ENCODE results near the gene WDCP.

WDCP gene

GRCh38 chr2:24084386-24085199 lies 37.4 kb upstream of the WDCP start, which contains the start of gene TP53I3:
TP53I3 (minus strand) TSS chr2:24084834; CDS start chr2:24084326, 508 bp downstream.
- DNase-seq (ENCODE audit: low read depth), result peak; percentile 90
- TF ChIP-seq, protein P1, sequence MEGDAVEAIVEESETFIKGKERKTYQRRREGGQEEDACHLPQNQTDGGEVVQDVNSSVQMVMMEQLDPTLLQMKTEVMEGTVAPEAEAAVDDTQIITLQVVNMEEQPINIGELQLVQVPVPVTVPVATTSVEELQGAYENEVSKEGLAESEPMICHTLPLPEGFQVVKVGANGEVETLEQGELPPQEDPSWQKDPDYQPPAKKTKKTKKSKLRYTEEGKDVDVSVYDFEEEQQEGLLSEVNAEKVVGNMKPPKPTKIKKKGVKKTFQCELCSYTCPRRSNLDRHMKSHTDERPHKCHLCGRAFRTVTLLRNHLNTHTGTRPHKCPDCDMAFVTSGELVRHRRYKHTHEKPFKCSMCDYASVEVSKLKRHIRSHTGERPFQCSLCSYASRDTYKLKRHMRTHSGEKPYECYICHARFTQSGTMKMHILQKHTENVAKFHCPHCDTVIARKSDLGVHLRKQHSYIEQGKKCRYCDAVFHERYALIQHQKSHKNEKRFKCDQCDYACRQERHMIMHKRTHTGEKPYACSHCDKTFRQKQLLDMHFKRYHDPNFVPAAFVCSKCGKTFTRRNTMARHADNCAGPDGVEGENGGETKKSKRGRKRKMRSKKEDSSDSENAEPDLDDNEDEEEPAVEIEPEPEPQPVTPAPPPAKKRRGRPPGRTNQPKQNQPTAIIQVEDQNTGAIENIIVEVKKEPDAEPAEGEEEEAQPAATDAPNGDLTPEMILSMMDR (conservative IDR thresholded peaks at IDR 0.05; ENCODE audit: low read depth, low read length), result peak; percentile 41
- peak within 1 kb of the TSS; percentile 77 for H3K4me3 ChIP-seq (ENCODE audit: low read depth, low read length)

DNA sequence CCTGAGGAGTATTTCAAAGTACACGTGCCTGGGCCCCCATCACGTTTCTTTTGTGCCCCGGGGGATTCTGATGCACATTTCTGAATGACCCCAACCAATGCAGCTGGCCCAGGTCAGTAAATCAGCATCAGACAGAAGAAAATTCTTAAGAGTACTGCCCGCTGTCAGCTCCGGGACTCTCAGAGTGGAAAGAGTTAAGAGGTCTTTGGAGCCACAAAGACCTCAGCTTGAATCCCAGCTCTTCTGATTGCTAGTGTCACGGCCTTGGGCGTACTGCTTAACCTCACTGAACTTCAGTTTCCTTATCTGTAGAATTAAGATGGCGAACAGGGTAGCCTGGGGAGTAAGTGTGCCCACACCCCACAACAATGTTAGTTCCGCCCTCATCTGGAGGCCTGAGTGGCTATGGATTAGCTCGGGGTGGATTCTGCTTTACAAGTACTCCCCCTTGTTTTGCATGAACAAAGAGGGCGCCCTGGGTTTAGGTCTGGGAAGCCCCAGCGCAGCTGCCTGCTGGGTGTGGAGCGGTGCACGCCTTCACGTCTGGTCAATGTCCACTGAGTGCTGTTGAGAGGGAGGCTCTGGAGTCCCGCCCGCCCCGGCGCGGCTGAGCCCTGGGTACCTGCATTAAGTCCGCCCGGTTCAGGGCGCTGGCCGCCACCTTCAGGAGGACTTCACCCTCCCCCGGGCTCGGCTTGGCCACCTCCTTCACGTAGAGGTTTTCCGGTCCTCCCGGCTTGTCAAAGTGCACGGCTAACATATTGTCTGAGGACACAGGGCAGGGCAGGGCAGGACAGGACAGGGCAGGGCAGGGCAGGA lies 36.6 kb upstream of the WDCP start:
- TF ChIP-seq, protein P1 (conservative IDR thresholded peaks at IDR 0.05; ENCODE audit: low read depth, low read length), result peak; percentile 28
- peak overlapping the region; percentile 77 for H3K4me3 ChIP-seq (ENCODE audit: low read depth, low read length)
- peak; percentile 84 for DNase-seq (ENCODE audit: low read depth)

DNA sequence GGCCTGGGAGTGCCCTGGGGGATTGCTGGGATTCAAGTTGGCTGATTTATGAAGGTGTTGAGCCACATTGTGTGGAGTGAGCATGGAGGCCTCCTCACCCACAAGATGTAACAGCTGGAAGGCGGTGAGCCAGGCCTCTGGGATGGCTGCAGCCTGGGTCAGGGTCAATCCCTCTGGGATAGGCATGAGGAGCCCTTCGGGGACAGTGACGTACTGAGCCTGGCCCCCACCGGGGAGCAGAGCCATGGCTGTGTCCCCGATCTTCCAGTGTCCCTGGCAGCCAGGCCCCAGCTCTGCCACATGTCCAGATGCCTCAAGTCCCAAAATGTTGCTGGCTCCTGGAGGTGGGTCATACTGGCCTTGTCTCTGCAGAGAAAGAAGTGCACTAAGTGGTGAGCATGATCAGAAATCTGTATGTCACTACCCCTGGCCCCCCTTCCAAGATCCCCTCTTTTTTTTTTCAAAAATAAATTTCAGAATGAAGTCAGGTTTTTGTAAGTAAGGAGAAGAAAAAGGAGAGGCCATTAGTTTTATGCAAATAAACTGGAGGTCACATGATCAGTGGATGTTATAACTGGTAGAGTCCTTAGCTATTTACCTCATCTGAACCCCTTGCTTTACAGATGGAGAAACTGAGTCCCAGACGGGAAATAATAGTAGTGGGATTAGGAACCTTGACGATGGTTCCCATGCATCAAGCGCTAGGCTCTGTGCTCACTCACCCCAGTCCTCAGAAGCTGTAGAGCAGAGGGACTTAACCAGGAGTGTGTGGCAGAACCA lies 35.8 kb upstream of the WDCP start:
- TF ChIP-seq, protein P1 (conservative IDR thresholded peaks at IDR 0.05; ENCODE audit: low read depth, low read length), result no peak
- DNase-seq (ENCODE audit: low read depth), result no peak
- H3K4me3 ChIP-seq (ENCODE audit: low read depth, low read length), result peak overlapping the region; percentile 77

GRCh38 chr2:24080701-24081100 lies 33.5 kb upstream of the WDCP start:
- DNase-seq (ENCODE audit: low read depth), result no peak
- TF ChIP-seq, protein P1 (conservative IDR thresholded peaks at IDR 0.05; ENCODE audit: low read depth, low read length), result no peak
- no peak overlapping the region for H3K4me3 ChIP-seq (ENCODE audit: low read depth, low read length)

DNA sequence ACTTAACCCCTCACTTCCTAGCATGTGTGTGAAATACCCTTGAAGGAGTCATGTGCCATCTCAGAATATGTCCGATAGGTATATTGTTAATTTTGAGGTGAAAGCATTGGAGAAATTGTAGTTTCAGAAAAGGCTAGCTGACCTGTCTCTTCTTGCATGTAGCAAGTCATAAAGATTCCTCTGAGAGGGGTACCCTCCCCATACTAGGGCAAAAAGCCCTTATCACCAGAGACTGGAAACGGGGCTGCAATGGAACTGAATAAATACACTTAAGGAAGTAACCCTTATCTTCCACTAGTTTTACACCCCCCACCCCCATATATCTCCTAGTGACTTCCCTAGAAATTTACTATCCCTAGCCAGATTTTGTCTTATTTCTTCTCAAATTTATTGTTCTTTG lies 30.7 kb upstream of the WDCP start:
- peak overlapping the region; percentile 78 for H3K4me3 ChIP-seq (ENCODE audit: low read depth, low read length)
- DNase-seq (ENCODE audit: low read depth), result no peak
- TF ChIP-seq, protein P1 (conservative IDR thresholded peaks at IDR 0.05; ENCODE audit: low read depth, low read length), result no peak

GRCh38 chr2:24077535-24077877 lies 30.3 kb upstream of the WDCP start:
- peak overlapping the region; percentile 78 for H3K4me3 ChIP-seq (ENCODE audit: low read depth, low read length)
- TF ChIP-seq, protein P1 (conservative IDR thresholded peaks at IDR 0.05; ENCODE audit: low read depth, low read length), result no peak
- no peak for DNase-seq (ENCODE audit: low read depth)

All from choroid plexus epithelial cell (primary cell).